H1 (cell line): ENCODE results near the gene NMT1. TPM values are rescaled to one million over a fixed set of nuclear protein-coding genes. Genes with fewer than 3 reads are reported as not detected.

Experiments
- CTCF ChIA-PET: fragments of 300-600 bp; sonication (Branson Sonifier 250); formaldehyde crosslinking; loops from one replicate; lab custom pipeline; 2021; ENCODE audit not compliant: partially characterized antibody; lab: Charles Lee
- POLR2A ChIA-PET: fragments of 300-600 bp; sonication (Branson Sonifier 250); formaldehyde crosslinking; loops from one replicate; lab custom pipeline; 2021; ENCODE audit warnings: inconsistent platforms; ENCODE audit not compliant: partially characterized antibody; lab: Charles Lee
- DNase-seq, 2 experiments: peaks; one replicate each; pipeline versions ENCODE4 v3.0.0 to v3.0.0-alpha.2; 2010 to 2022; ENCODE audit warnings: low spot score in 2 of 2, low read depth in 1 of 2, mixed read lengths in 1 of 2
- FAIRE-seq: peaks from 2 replicates; lab custom pipeline; 2011; peaks lifted over from hg19 to GRCh38; lab: Jason Lieb, UNC
- H2AFZ ChIP-seq: 2 replicates; pipeline ENCODE4 v1.8.1; 2012; ENCODE audit warnings: low read length, inconsistent platforms
- H2AK5ac ChIP-seq: 2 replicates; pipeline ENCODE4 v1.6.1; 2013; ENCODE audit warnings: low read depth, low read length
- H2BK120ac ChIP-seq: replicated peaks from 2 replicates; pipeline ENCODE3; 2013; ENCODE audit warnings: low read depth, low read length, inconsistent platforms
- H2BK12ac ChIP-seq: 2 replicates; pipeline ENCODE4 v1.6.1; 2013; ENCODE audit warnings: low read depth, low read length
- H2BK15ac ChIP-seq: 2 replicates; pipeline ENCODE4 v1.6.1; 2013; ENCODE audit warnings: low read length
- H2BK20ac ChIP-seq: 2 replicates; pipeline ENCODE4 v1.6.1; 2013; ENCODE audit warnings: low read length
- H2BK5ac ChIP-seq: 2 replicates; pipeline ENCODE4 v1.6.1; 2013; ENCODE audit warnings: low read depth, low read length
- H3K14ac ChIP-seq: 2 replicates; pipeline ENCODE4 v1.6.1; 2013; ENCODE audit warnings: inconsistent platforms; ENCODE audit not compliant: insufficient read length
- H3K18ac ChIP-seq: 2 replicates; pipeline ENCODE4 v1.6.1; 2013; ENCODE audit warnings: low read length; ENCODE audit errors: extremely low read depth
- H3K23ac ChIP-seq: 2 replicates; pipeline ENCODE4 v1.6.1; 2013; ENCODE audit warnings: inconsistent platforms; ENCODE audit not compliant: insufficient read length
- H3K23me2 ChIP-seq: 2 replicates; pipeline ENCODE4 v1.6.1; 2013; ENCODE audit warnings: low read depth, low read length
- H3K27ac ChIP-seq: 2 replicates; pipeline ENCODE4 v1.6.1; 2011; ENCODE audit warnings: low read depth, low read length, inconsistent platforms
- H3K27me3 ChIP-seq, 4 experiments: replicated peaks in 1 of 4; 1 replicate in 1 of 4; 2 replicates in 3 of 4; pipeline versions ENCODE4 v1.6.1 to v1.8.1; 2011 to 2013; ENCODE audit warnings: low read length in 3 of 4, mild to moderate bottlenecking in 3 of 4, inconsistent platforms in 2 of 4, mixed read lengths in 2 of 4, moderate library complexity in 1 of 4; ENCODE audit not compliant: control insufficient read depth in 3 of 4, insufficient read depth in 3 of 4; ENCODE audit errors: extremely low read depth in 1 of 4
- H3K36me3 ChIP-seq, 4 experiments: 2 replicates each; pipeline versions ENCODE4 v1.6.1 to v1.8.1; 2011 to 2013; ENCODE audit warnings: mild to moderate bottlenecking in 4 of 4, low read length in 3 of 4, moderate library complexity in 2 of 4, control low read depth in 1 of 4, inconsistent platforms in 1 of 4; ENCODE audit not compliant: insufficient read depth in 4 of 4, control insufficient read depth in 2 of 4
- H3K4ac ChIP-seq: replicated peaks from 2 replicates; pipeline ENCODE3; 2013; ENCODE audit warnings: low read length, low read depth, mixed read lengths, inconsistent platforms; ENCODE audit not compliant: insufficient read length
- H3K4me1 ChIP-seq, 4 experiments: replicated peaks in 1 of 4; 1 replicate in 1 of 4; 2 replicates in 3 of 4; pipeline versions ENCODE4 v1.6.1 to v1.8.1; 2011 to 2013; ENCODE audit warnings: low read length in 3 of 4, inconsistent platforms in 2 of 4, mixed read lengths in 1 of 4; ENCODE audit not compliant: insufficient read depth in 4 of 4, control insufficient read depth in 3 of 4
- H3K4me2 ChIP-seq, 2 experiments: 2 replicates each; pipeline versions ENCODE4 v1.6.1 to v1.8.1; 2011 to 2013; ENCODE audit warnings: low read depth in 2 of 2, low read length in 2 of 2, control low read depth in 1 of 2, inconsistent platforms in 1 of 2, mild to moderate bottlenecking in 1 of 2; ENCODE audit not compliant: insufficient read depth in 1 of 2
- H3K4me3 ChIP-seq, 4 experiments: fragments of 200-600, 300-600 bp in 1 of 4; sonication (generic), shearing (Covaris generic), sonication (Bioruptor Twin) in 1 of 4; 2 replicates each; pipeline versions ENCODE4 v1.5.1 to v1.8.1; 2011 to 2016; ENCODE audit warnings: low read length in 4 of 4, low read depth in 3 of 4, control low read depth in 2 of 4, inconsistent platforms in 2 of 4, mild to moderate bottlenecking in 2 of 4, mixed read lengths in 1 of 4, moderate library complexity in 1 of 4; ENCODE audit not compliant: insufficient read depth in 2 of 4; ENCODE audit errors: extremely low read depth in 1 of 4
- H3K56ac ChIP-seq: replicated peaks from 2 replicates; pipeline ENCODE3; 2013; ENCODE audit warnings: low read depth, mild to moderate bottlenecking, mixed read lengths, low read length, inconsistent platforms; ENCODE audit not compliant: insufficient read length
- H3K79me1 ChIP-seq: 2 replicates; pipeline ENCODE4 v1.6.1; 2013; ENCODE audit warnings: low read depth, low read length, control low read depth
- H3K79me2 ChIP-seq, 2 experiments: 2 replicates each; pipeline versions ENCODE4 v1.6.1 to v1.8.1; 2012 to 2013; ENCODE audit warnings: low read length in 2 of 2, mild to moderate bottlenecking in 2 of 2, inconsistent platforms in 1 of 2; ENCODE audit not compliant: insufficient read depth in 2 of 2, control insufficient read depth in 1 of 2
- H3K9ac ChIP-seq, 4 experiments: replicated peaks in 1 of 4; 1 replicate in 1 of 4; 2 replicates in 3 of 4; pipeline versions ENCODE4 v1.6.1 to v1.8.1; 2011 to 2013; ENCODE audit warnings: low read depth in 3 of 4, low read length in 3 of 4, control low read depth in 2 of 4, mild to moderate bottlenecking in 2 of 4, moderate library complexity in 2 of 4, inconsistent platforms in 1 of 4; ENCODE audit errors: extremely low read depth in 1 of 4
- H3K9me3 ChIP-seq, 2 experiments: 2 replicates each; pipeline versions ENCODE4 v1.6.1 to v1.8.1; 2012 to 2013; ENCODE audit warnings: mild to moderate bottlenecking in 2 of 2, moderate library complexity in 2 of 2, control low read depth in 1 of 2, inconsistent platforms in 1 of 2, low read depth in 1 of 2, low read length in 1 of 2, mixed read lengths in 1 of 2; ENCODE audit not compliant: insufficient read depth in 2 of 2
- H4K20me1 ChIP-seq, 2 experiments: replicated peaks in 1 of 2; 2 replicates each; pipeline versions ENCODE3 to v1.8.1; 2011 to 2013; ENCODE audit warnings: inconsistent platforms in 2 of 2, low read length in 2 of 2, mild to moderate bottlenecking in 1 of 2; ENCODE audit not compliant: insufficient read depth in 2 of 2, control insufficient read depth in 1 of 2
- H4K5ac ChIP-seq: 2 replicates; pipeline ENCODE4 v1.6.1; 2013; ENCODE audit warnings: low read length, low read depth, mixed read lengths, inconsistent platforms; ENCODE audit not compliant: insufficient read length
- H4K8ac ChIP-seq: 2 replicates; pipeline ENCODE4 v1.8.0; 2013; ENCODE audit warnings: mild to moderate bottlenecking, moderate library complexity, low read length, inconsistent platforms; ENCODE audit not compliant: insufficient read depth; ENCODE audit errors: extremely low read depth
- H4K91ac ChIP-seq: replicated peaks from 2 replicates; pipeline ENCODE3; 2013; ENCODE audit warnings: low read length, mixed read lengths, inconsistent platforms; ENCODE audit not compliant: insufficient read length
- POLR2AphosphoS5 ChIP-seq: IDR thresholded peaks from 2 replicates; pipeline ENCODE4 v1.6.1; 2011; ENCODE audit warnings: low read depth, low read length
- RBBP5 ChIP-seq: IDR thresholded peaks from 2 replicates; pipeline ENCODE4 v1.7.1; 2012; ENCODE audit warnings: low read depth, mild to moderate bottlenecking, inconsistent platforms, low read length, moderate library complexity, borderline replicate concordance
- SIN3A ChIP-seq, 2 experiments: IDR thresholded peaks in 1 of 2; conservative IDR thresholded peaks in 1 of 2; 2 replicates each; pipeline ENCODE4 v1.6.1; 2011 to 2012; ENCODE audit warnings: low read length in 2 of 2, improper control_type of control experiment in 1 of 2, low read depth in 1 of 2, mild to moderate bottlenecking in 1 of 2
- WGBS, 2 experiments: shearing (Covaris generic) in 1 of 2; methylation state at CpG; one replicate each; pipeline versions ENCODE4 v1.1.6 to v1.1.7; 2013 to 2015; ENCODE audit warnings: low lambda C conversion rate in 2 of 2, mixed read lengths in 2 of 2, inconsistent platforms in 1 of 2, low coverage in 1 of 2, missing lambda C conversion rate in 1 of 2; ENCODE audit not compliant: insufficient replicate concordance in 2 of 2, insufficient coverage in 1 of 2, insufficient read length in 1 of 2; ENCODE audit errors: extremely low coverage in 1 of 2, missing lambda C conversion rate in 1 of 2; 5-methylcytosine and 5-hydroxymethylcytosine counted together
- polyA plus RNA-seq, 7 experiments: library from polyadenylated mRNA; depleted of rRNA in 3 of 7; stranded (reverse) in 5 of 7; unstranded in 2 of 7; fragments of >200 nt in 5 of 7; fragments of 200-250 nt in 2 of 7; gene quantifications; 1 replicate in 5 of 7; 2 replicates in 1 of 7; 4 replicates in 1 of 7; pipeline versions ENCODE4 v1.2.1 to v1.2.3, GENCODE V29; 2011 to 2013; ENCODE audit warnings: missing spikeins in 2 of 7, mixed read lengths in 2 of 7
- total RNA-seq: library from RNA; stranded (reverse); fragmentation: NEBNext Ultra II Directional; extraction: Animal tissue kit (Norgen Biotek cat#: 25700); gene quantifications from 2 replicates; pipeline ENCODE4 v1.2.1, GENCODE V29; 2021

NMT1 gene
- total and polyA plus RNA-seq, 2 of the 8 experiments (the other 6 are each of a cell fraction or from before 2014, with no cell fraction given): 42.9 to 149 TPM

DNA sequence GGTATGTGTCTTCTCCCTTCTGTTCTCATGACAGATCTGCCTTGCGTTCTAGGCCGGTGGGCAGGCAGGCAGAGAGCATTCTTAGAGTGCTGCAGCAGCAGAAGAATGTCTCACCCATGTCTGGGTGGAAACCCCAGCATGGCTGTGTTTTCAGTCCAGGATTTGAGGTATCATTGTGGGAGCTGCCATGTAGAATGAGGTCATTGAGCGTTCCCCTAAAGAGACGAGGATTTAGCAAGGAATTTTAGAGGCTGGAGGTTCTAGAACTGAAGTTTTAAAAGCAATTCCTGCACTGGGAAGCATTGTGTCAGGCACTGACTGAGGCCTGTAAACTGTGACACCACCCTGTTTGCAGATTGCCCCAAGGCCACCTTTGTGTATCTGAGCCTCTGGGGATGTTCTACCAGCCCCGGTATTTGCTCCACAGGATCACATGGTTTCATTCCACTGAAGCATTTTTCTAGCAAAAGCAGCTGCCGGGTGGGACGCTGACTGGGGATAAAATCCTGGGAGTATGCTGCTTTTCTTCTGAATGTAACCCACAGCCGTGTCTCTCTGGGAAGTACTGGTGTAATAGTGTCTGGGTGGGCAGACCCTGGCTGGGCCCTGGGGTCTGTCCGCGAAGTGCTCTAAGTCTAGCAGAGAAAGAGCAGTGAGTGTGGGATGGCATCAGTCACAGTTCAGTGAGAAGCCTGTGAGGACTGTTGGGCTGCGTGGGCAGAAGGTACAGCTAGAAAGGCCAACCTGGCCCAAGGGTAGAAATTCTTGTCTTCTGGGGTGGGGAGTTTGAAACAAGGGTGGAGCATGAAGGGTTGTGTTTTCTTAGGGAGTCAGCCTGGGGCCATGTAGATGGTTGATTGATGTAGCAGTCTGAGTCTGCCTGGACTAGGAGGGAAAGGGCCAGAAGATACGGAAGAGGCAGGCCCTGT is 41.0 kb downstream of the NMT1 start:
- Histone ChIP-seq H3K4me1 (no peaks in the 10 kb centered on the region; a peak in 1 of 7 replicates), H3K4ac (no peak overlapping the region), H2BK20ac (no peak overlapping the region), H3K79me2 (no peaks in the 10 kb centered on the region), H3K36me3 (peaks cover 44 to 73% (median 68%) of the 10 kb centered on the region in 4 experiments), H4K91ac (no peak overlapping the region), H2BK5ac (no peak overlapping the region), H4K5ac (no peak overlapping the region), H3K18ac (no peak overlapping the region), H3K9me3 (no peaks in the 10 kb centered on the region), H3K9ac (no peak overlapping the region), H3K56ac (no peak overlapping the region), H2AFZ (no peak overlapping the region), H3K79me1 (no peaks in the 10 kb centered on the region; the same call in 1 of the 2 replicates), H4K20me1 (peaks cover 1 to 8% of the 10 kb centered on the region in 2 experiments), H3K27ac (no peak overlapping the region), H3K27me3 (no peaks in the 10 kb centered on the region), H2BK12ac (no peak overlapping the region), H2BK120ac (no peak overlapping the region), H3K23me2 (no peaks in the 10 kb centered on the region), H3K14ac (no peak overlapping the region), H3K4me3 (no peak overlapping the region), H4K8ac (no peak overlapping the region), H2BK15ac (no peak overlapping the region), H2AK5ac (no peak overlapping the region), H3K4me2 (no peak overlapping the region), H3K23ac (no peak overlapping the region)
- CTCF ChIA-PET: interaction anchor here (1.0 to 8.1 kb wide), 4 partner anchors 16 to 182 kb away, joined by 3 to 50 read pairs (median 3); partner anchors contain the start of gene ACBD4
- TF ChIP-seq POLR2AphosphoS5 (peak; percentile 39; the same call in 1 of the 2 replicates), RBBP5 (no peak), SIN3A (conservative IDR thresholded peaks at IDR 0.05 in 1 of 2, IDR thresholded peaks at IDR 0.05 in 1 of 2; ENCODE audit: low read depth in 1 of 2, low read length in 2 of 2) (no peak)
- POLR2A ChIA-PET: interaction anchor here (0.6 to 1.3 kb wide), 3 partner anchors 9 to 57 kb away, joined by 3 to 4 read pairs (median 3); no protein-coding TSS in a partner anchor
- WGBS, 2 experiments: 92% methylated on average over 12 of the region's 12 CpGs; no CpG with 5 or more reads in 1 of the 2 experiments
- no peak for FAIRE-seq
- no peak for DNase-seq
